HuH-7 (cell line): ENCODE results near the gene NFKBIE.
"Not testable (repeated sequence)": the region's sequence is repeated elsewhere in the genome, so short reads cannot be mapped to it uniquely, and the experiment has no call there.

Experiments
- DNase-seq: peaks from one replicate; pipeline ENCODE4 v3.0.0; 2011; ENCODE audit warnings: low spot score

Gene NFKBIE

GRCh38 chr6:44245391-44245911 lies 19.9 kb downstream of the NFKBIE start:
- no peak for DNase-seq

GRCh38 chr6:44243345-44243744 lies 22.0 kb downstream of the NFKBIE start:
- DNase-seq = no peak

GRCh38 chr6:44238687-44239350 lies 26.5 kb downstream of the NFKBIE start:
- DNase-seq = no peak

- peak; percentile 81 for DNase-seq
Measured at GRCh38 chr6:44237813-44238433, 27.4 kb downstream of the NFKBIE start.

GRCh38 chr6:44237021-44237812 lies 28.1 kb downstream of the NFKBIE start:
- DNase-seq = peak; percentile 92

GRCh38 chr6:44235891-44236516 lies 29.3 kb downstream of the NFKBIE start:
- DNase-seq = no peak

GRCh38 chr6:44235269-44235668 lies 30.1 kb downstream of the NFKBIE start:
- DNase-seq = no peak

GRCh38 chr6:44234101-44235025 lies 31.0 kb downstream of the NFKBIE start:
- DNase-seq = no peak

- DNase-seq = no peak
Measured at GRCh38 chr6:44233567-44234100, 31.7 kb downstream of the NFKBIE start.

- no peak for DNase-seq
Measured at GRCh38 chr6:44232676-44233566, 32.4 kb downstream of the NFKBIE start.

GRCh38 chr6:44231426-44231825 lies 33.9 kb downstream of the NFKBIE start:
- DNase-seq = not testable (repeated sequence)

- DNase-seq = no peak
Measured at GRCh38 chr6:44230034-44230675, 35.2 kb downstream of the NFKBIE start.

GRCh38 chr6:44229376-44230033 lies 35.8 kb downstream of the NFKBIE start:
- no peak for DNase-seq

- DNase-seq = no peak
Measured at GRCh38 chr6:44228836-44229235, 36.5 kb downstream of the NFKBIE start.

- DNase-seq = no peak
Measured at GRCh38 chr6:44228433-44228832, 36.9 kb downstream of the NFKBIE start.

- DNase-seq = no peak
Measured at GRCh38 chr6:44228031-44228430, 37.3 kb downstream of the NFKBIE start.

- DNase-seq = no peak
Measured at GRCh38 chr6:44227148-44227793, 38.1 kb downstream of the NFKBIE start.

- DNase-seq = no peak
Measured at GRCh38 chr6:44226368-44227147, 38.8 kb downstream of the NFKBIE start.
